Vagina (tissue), 2 donors: ENCODE results near the gene CAV2. TPM values are rescaled to one million over a fixed set of nuclear protein-coding genes. Genes with fewer than 3 reads are reported as not detected.

ENCODE experiments used
- DNase-seq, 2 donors: peaks; one replicate each; pipeline ENCODE4 v3.0.0-alpha.2; 2017; ENCODE audit errors: extremely low spot score in 2 of 2
- H3K27ac ChIP-seq: fragments of 200-600 bp; sonication (generic); one replicate; pipeline ENCODE4 v1.5.1; 2019
- H3K27me3 ChIP-seq: fragments of 200-600 bp; sonication (generic); one replicate; pipeline ENCODE4 v1.5.1; 2019
- H3K36me3 ChIP-seq, 2 donors: fragments of 200-600 bp; sonication (generic); one replicate each; pipeline ENCODE4 v1.5.1; 2017 to 2019
- H3K4me1 ChIP-seq: fragments of 200-600 bp; sonication (generic); one replicate; pipeline ENCODE4 v1.5.1; 2019
- H3K4me3 ChIP-seq, 2 donors: fragments of 200-600 bp; sonication (generic); 1 replicate in 1 of 2; 2 replicates in 1 of 2; pipeline ENCODE4 v1.5.1; 2016 to 2019
- H3K9me3 ChIP-seq: fragments of 200-600 bp; sonication (generic); one replicate; pipeline ENCODE4 v1.5.1; 2019
- CTCF ChIP-seq, 3 experiments: fragments of 450-650 bp in 2 of 3; fragments of 200-600 bp in 1 of 3; sonication (generic) in 1 of 3; IDR thresholded peaks; one replicate each; pipeline ENCODE4 v1.5.1; 2017 to 2019; ENCODE audit warnings: antibody characterized with exemption in 3 of 3, mild to moderate bottlenecking in 2 of 3, moderate library complexity in 2 of 3
- POLR2A ChIP-seq, 2 donors: fragments of 450-650 bp; IDR thresholded peaks; one replicate each; pipeline ENCODE4 v1.6.1; 2017; ENCODE audit warnings: antibody characterized with exemption in 2 of 2, mild to moderate bottlenecking in 2 of 2, moderate library complexity in 2 of 2
- POLR2AphosphoS5 ChIP-seq, 2 donors: sonication (generic); formaldehyde crosslinking; IDR thresholded peaks; one replicate each; pipeline ENCODE4 v1.9.0; 2017; ENCODE audit warnings: antibody characterized with exemption in 2 of 2, mild to moderate bottlenecking in 2 of 2, low read depth in 1 of 2; ENCODE audit not compliant: insufficient read depth in 1 of 2
- intact Hi-C: fragments of 100-400 bp; cut with DNase I; formaldehyde crosslinking; loops from one replicate; pipeline ENCODE4 v1.15.1; 2023
- total RNA-seq: library from RNA; depleted of rRNA; stranded (reverse); fragments of >200 nt; gene quantifications from one replicate; pipeline ENCODE4 v1.2.3, GENCODE V29; 2016

Gene CAV2
- total RNA-seq, 1 donor from 2014 or later: 42.5 TPM

DNA sequence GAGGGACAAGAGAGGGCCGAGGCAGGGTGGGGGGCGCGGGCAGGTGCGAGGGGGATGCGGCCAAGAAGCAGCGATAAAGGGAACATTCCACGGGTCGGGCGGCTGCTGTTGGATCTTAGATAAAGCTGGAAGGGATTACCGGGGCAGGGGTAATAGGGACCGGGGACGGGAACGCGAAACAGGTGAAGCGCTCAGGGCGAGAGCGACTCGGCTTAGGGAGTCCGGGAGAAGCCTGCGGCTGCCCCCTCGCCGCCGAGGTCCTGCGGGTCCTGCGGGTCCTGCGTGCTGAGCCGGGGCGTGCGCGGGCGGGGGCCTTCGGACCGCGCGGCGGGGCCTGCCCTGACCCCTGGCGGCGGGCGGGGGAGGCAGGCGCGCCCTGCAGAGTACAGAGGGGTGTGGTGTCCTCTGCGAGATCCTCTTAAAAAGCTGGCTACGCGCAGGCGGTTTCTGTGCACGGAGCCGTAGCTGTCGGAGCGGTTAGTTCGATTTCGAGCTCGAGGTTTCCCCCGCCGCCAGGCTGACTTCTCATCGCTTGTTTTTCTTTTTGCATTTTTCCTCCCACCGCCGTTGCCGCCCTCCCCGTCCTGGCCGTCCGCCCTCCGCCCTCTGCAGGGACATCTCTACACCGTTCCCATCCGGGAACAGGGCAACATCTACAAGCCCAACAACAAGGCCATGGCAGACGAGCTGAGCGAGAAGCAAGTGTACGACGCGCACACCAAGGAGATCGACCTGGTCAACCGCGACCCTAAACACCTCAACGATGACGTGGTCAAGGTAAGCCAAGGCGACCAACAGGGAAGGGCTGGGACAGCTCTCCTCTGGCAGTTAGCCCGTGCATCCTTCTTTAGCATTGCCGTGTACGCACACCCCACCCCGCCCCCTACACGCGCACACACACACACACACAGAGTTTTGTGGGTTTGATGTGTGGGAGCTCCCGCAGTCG, 26.6 kb downstream of the CAV2 start:
- peak overlapping the region; percentile 80 to 92 for H3K4me3 ChIP-seq
- peak overlapping the region; percentile 98 for H3K27ac ChIP-seq
- H3K27me3 ChIP-seq: no peaks in the 10 kb centered on the region
- peaks cover 55% of the 10 kb centered on the region for H3K4me1 ChIP-seq
- no peaks in the 10 kb centered on the region for H3K9me3 ChIP-seq
- H3K36me3 ChIP-seq: peaks cover 0 to 14% of the 10 kb centered on the region in 2 donors
- intact Hi-C loops: loop anchor here (2.0 to 5.0 kb wide), 2 partner anchors 56 to 255 kb away; no protein-coding TSS in a partner anchor
- TF ChIP-seq CTCF (IDR thresholded peaks at IDR 0.05): peak; percentile 43 to 85 (median 55)
- TF ChIP-seq POLR2AphosphoS5 (IDR thresholded peaks at IDR 0.05; ENCODE audit: insufficient read depth in 1 of 2, low read depth in 1 of 2): peak in 1 of 2 donors; percentile 52
- peak in 1 of 2 donors; percentile 51 for TF ChIP-seq POLR2A (IDR thresholded peaks at IDR 0.05)
- peak in 1 of 2 donors; percentile 90 for DNase-seq

DNA sequence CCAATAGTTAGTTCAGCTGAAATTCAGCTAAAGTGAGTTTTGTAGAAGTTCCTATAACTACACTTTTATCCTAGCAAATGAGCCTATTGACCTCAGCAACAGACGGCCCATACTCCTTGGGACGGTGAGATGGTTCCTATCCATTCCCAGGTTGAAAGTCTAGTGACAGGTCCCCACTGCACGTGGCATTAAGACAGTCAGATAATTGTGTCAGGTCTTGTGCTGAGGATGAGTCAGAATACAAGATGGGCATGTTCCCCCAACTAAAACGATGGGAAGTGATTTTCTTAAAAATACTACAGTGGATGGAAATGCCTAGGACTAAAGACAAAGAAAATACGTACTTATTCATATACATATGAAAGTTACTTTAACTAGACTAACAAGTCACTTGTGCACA, 27.4 kb downstream of the CAV2 start:
- no peak for TF ChIP-seq POLR2A (IDR thresholded peaks at IDR 0.05)
- no peak for TF ChIP-seq CTCF (IDR thresholded peaks at IDR 0.05)
- no peak for TF ChIP-seq POLR2AphosphoS5 (IDR thresholded peaks at IDR 0.05; ENCODE audit: insufficient read depth in 1 of 2, low read depth in 1 of 2)
- Histone ChIP-seq H3K27ac (peak overlapping the region; percentile 98), H3K9me3 (no peaks in the 10 kb centered on the region), H3K36me3 (peaks cover 0 to 14% of the 10 kb centered on the region in 2 donors), H3K4me3 (peak overlapping the region; percentile 80 to 92), H3K27me3 (no peaks in the 10 kb centered on the region), H3K4me1 (peaks cover 54% of the 10 kb centered on the region)
- intact Hi-C loops: loop anchor here (2.0 to 5.0 kb wide), 2 partner anchors 55 to 256 kb away; no protein-coding TSS in a partner anchor
- no peak for DNase-seq

GRCh38 chr7:116527521-116527920, 28.0 kb downstream of the CAV2 start:
- DNase-seq: no peak
- peaks cover 52% of the 10 kb centered on the region for H3K4me1 ChIP-seq
- TF ChIP-seq POLR2A (IDR thresholded peaks at IDR 0.05) (no peak), CTCF (IDR thresholded peaks at IDR 0.05) (no peak), POLR2AphosphoS5 (IDR thresholded peaks at IDR 0.05; ENCODE audit: insufficient read depth in 1 of 2, low read depth in 1 of 2) (no peak)
- intact Hi-C loops: loop anchor here (2.0 to 5.0 kb wide), 2 partner anchors 55 to 257 kb away; no protein-coding TSS in a partner anchor
- no peaks in the 10 kb centered on the region for H3K9me3 ChIP-seq
- peak overlapping the region; percentile 80 to 92 for H3K4me3 ChIP-seq
- H3K36me3 ChIP-seq: peaks cover 0 to 14% of the 10 kb centered on the region in 2 donors
- H3K27ac ChIP-seq: peak overlapping the region; percentile 98
- no peaks in the 10 kb centered on the region for H3K27me3 ChIP-seq

DNA sequence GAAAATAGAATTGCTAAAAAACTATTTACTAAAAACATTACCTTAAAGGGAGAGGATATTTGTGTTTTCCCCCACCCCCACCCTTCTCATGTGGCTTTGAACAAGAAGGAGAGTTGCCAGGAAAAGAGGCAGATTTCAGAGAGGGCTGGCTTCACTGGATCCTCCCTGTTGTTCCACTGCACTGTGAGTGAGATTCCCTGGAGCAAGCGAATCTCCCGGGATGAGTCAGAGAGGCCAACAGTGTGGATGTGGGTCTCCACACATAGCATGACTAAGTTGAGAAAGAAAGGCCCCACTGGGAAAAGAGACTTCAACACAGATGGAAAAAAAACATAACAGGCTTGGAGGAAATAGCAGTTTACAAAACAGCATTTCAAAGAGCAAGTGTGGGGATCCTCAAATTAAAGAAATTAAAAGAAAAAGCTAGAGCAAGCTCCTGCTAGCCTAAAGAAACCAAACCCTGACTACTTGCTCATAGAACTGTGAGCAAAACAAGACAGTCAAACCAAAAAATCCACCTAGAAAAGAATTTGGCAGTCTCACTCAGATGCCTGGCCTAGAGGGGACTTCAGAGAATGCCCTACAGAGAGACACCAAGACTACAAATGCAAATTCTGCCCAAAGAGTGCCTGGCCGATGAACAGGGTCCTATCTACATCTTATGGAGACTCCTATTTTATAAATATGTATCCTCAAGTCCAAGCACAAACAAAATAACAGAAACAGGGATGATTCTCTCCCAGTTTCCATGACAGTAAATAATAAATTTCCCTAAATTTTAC, 28.7 kb downstream of the CAV2 start:
- peaks cover 0 to 14% of the 10 kb centered on the region in 2 donors for H3K36me3 ChIP-seq
- no peaks in the 10 kb centered on the region for H3K9me3 ChIP-seq
- H3K27ac ChIP-seq: peak overlapping the region; percentile 98
- intact Hi-C loops: loop anchor here (5.0 kb wide), 1 partner anchor 54 kb away; no protein-coding TSS in a partner anchor
- no peaks in the 10 kb centered on the region for H3K27me3 ChIP-seq
- H3K4me3 ChIP-seq: peak overlapping the region; percentile 80 to 92
- H3K4me1 ChIP-seq: peaks cover 46% of the 10 kb centered on the region
- no peak for DNase-seq
- no peak for TF ChIP-seq POLR2A (IDR thresholded peaks at IDR 0.05)
- peak in 1 of 2 donors; percentile 56 for TF ChIP-seq POLR2AphosphoS5 (IDR thresholded peaks at IDR 0.05; ENCODE audit: insufficient read depth in 1 of 2, low read depth in 1 of 2)

DNA sequence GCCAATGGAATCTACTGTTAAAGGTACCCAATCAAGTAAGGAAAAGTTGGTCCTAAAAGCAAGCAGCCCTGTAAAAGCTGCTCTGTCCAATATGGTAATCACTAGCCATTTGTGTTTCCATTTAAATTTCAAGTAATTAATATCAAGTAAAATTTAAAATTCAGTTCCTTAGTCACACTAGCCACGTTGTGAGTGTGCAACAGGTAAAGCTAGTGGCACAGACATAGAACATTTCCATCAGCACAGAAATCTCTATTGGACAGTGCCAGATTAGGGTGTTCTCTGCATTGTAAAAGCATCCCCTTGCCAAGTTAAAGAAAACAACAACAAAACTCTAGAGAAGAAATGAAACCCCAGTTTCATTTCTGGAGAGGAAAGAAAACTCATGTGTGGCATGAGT, 29.7 kb downstream of the CAV2 start:
- intact Hi-C loops: loop anchor here (5.0 kb wide), 1 partner anchor 53 kb away; no protein-coding TSS in a partner anchor
- no peak for DNase-seq
- Histone ChIP-seq H3K27ac (peak overlapping the region; percentile 98), H3K9me3 (no peaks in the 10 kb centered on the region), H3K4me3 (peak overlapping the region; percentile 19 to 92), H3K4me1 (peaks cover 46% of the 10 kb centered on the region), H3K27me3 (no peaks in the 10 kb centered on the region), H3K36me3 (peaks cover 0 to 14% of the 10 kb centered on the region in 2 donors)
- no peak for TF ChIP-seq POLR2AphosphoS5 (IDR thresholded peaks at IDR 0.05; ENCODE audit: insufficient read depth in 1 of 2, low read depth in 1 of 2)
- no peak for TF ChIP-seq CTCF (IDR thresholded peaks at IDR 0.05)
- no peak for TF ChIP-seq POLR2A (IDR thresholded peaks at IDR 0.05)
